H1 (cell line): ENCODE data around the gene ZNRF3.

Experiments
- ASH2L ChIP-seq: fragments of 200-600, 300-600 bp; sonication (generic); IDR thresholded peaks from one replicate; pipeline ENCODE4 v1.7.1; 2017; ENCODE audit warnings: low read length
- CEBPB ChIP-seq: IDR thresholded peaks from 2 replicates; pipeline ENCODE4 v1.6.1; 2012; ENCODE audit warnings: low read depth, low read length
- CHD1 ChIP-seq: IDR thresholded peaks from 2 replicates; pipeline ENCODE4 v1.6.1; 2012; ENCODE audit warnings: low read depth, low read length, improper control_type of control experiment
- E2F6 ChIP-seq: IDR thresholded peaks from 2 replicates; pipeline ENCODE4 v1.6.1; 2012; ENCODE audit warnings: inconsistent platforms
- MAFK ChIP-seq: IDR thresholded peaks from 2 replicates; pipeline ENCODE4 v1.6.1; 2012; ENCODE audit warnings: low read depth, mild to moderate bottlenecking, improper control_type of control experiment, low read length
- POLR2A ChIP-seq, 2 experiments: IDR thresholded peaks; 1 replicate in 1 of 2; 2 replicates in 1 of 2; pipeline ENCODE4 v1.6.1; 2011; ENCODE audit warnings: low read depth in 2 of 2, low read length in 2 of 2, mild to moderate bottlenecking in 2 of 2; ENCODE audit errors: control extremely low read depth in 1 of 2
- SIN3A ChIP-seq, 2 experiments: IDR thresholded peaks in 1 of 2; conservative IDR thresholded peaks in 1 of 2; 2 replicates each; pipeline ENCODE4 v1.6.1; 2011 to 2012; ENCODE audit warnings: low read length in 2 of 2, improper control_type of control experiment in 1 of 2, low read depth in 1 of 2, mild to moderate bottlenecking in 1 of 2
- TF ChIP-seq, protein P1 (sequence below): IDR thresholded peaks from 2 replicates; pipeline ENCODE4 v1.6.1; 2011; ENCODE audit warnings: low read depth, mild to moderate bottlenecking, low read length; ENCODE audit not compliant: insufficient read depth

- TF ChIP-seq ASH2L (no peak), POLR2A (IDR thresholded peaks at IDR 0.05; ENCODE audit: control extremely low read depth in 1 of 2, low read depth in 2 of 2, low read length in 2 of 2) (no peak), MAFK (no peak), SIN3A (conservative IDR thresholded peaks at IDR 0.05 in 1 of 2, IDR thresholded peaks at IDR 0.05 in 1 of 2; ENCODE audit: low read depth in 1 of 2, low read length in 2 of 2) (no peak), CEBPB (no peak), E2F6 (no peak), CHD1 (no peak)
- TF ChIP-seq, protein P1, sequence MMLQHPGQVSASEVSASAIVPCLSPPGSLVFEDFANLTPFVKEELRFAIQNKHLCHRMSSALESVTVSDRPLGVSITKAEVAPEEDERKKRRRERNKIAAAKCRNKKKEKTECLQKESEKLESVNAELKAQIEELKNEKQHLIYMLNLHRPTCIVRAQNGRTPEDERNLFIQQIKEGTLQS: no peak
These were observed 52.3 kb downstream of the ZNRF3 start for GRCh38 chr22:28935713-28936112.
